ENCODE data around the gene MRGPRE.

Gene MRGPRE

GRCh38 chr11:3189886-3190583 lies 42.2 kb downstream of the MRGPRE start:
- TF ChIP-seq SIN3A (IDR thresholded peaks at IDR 0.05; ENCODE audit: borderline replicate concordance, insufficient read depth, low read length) (no peak), FOXP2 (optimal IDR thresholded peaks at IDR 0.05; ENCODE audit: borderline replicate concordance, extremely low read depth, extremely low read length, insufficient read depth) (no peak), POLR2AphosphoS5 (IDR thresholded peaks at IDR 0.05; ENCODE audit: low read depth, low read length) (no peak), TAF1 (IDR thresholded peaks at IDR 0.05; ENCODE audit: borderline replicate concordance, insufficient read depth, low read length) (no peak)
- TF ChIP-seq, protein P1, sequence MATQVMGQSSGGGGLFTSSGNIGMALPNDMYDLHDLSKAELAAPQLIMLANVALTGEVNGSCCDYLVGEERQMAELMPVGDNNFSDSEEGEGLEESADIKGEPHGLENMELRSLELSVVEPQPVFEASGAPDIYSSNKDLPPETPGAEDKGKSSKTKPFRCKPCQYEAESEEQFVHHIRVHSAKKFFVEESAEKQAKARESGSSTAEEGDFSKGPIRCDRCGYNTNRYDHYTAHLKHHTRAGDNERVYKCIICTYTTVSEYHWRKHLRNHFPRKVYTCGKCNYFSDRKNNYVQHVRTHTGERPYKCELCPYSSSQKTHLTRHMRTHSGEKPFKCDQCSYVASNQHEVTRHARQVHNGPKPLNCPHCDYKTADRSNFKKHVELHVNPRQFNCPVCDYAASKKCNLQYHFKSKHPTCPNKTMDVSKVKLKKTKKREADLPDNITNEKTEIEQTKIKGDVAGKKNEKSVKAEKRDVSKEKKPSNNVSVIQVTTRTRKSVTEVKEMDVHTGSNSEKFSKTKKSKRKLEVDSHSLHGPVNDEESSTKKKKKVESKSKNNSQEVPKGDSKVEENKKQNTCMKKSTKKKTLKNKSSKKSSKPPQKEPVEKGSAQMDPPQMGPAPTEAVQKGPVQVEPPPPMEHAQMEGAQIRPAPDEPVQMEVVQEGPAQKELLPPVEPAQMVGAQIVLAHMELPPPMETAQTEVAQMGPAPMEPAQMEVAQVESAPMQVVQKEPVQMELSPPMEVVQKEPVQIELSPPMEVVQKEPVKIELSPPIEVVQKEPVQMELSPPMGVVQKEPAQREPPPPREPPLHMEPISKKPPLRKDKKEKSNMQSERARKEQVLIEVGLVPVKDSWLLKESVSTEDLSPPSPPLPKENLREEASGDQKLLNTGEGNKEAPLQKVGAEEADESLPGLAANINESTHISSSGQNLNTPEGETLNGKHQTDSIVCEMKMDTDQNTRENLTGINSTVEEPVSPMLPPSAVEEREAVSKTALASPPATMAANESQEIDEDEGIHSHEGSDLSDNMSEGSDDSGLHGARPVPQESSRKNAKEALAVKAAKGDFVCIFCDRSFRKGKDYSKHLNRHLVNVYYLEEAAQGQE (IDR thresholded peaks at IDR 0.05; ENCODE audit: insufficient read depth in 1 of 2, low read depth in 2 of 2, low read length in 2 of 2): no peak

- TF ChIP-seq, protein P1 (IDR thresholded peaks at IDR 0.05; ENCODE audit: insufficient read depth in 1 of 2, low read depth in 2 of 2, low read length in 2 of 2): no peak
- TF ChIP-seq FOXP2 (optimal IDR thresholded peaks at IDR 0.05; ENCODE audit: borderline replicate concordance, extremely low read depth, extremely low read length, insufficient read depth) (no peak), POLR2AphosphoS5 (IDR thresholded peaks at IDR 0.05; ENCODE audit: low read depth, low read length) (no peak), SIN3A (IDR thresholded peaks at IDR 0.05; ENCODE audit: borderline replicate concordance, insufficient read depth, low read length) (no peak), TAF1 (IDR thresholded peaks at IDR 0.05; ENCODE audit: borderline replicate concordance, insufficient read depth, low read length) (no peak)
Observed at GRCh38 chr11:3189196-3189843, 42.9 kb downstream of the MRGPRE start.

DNA sequence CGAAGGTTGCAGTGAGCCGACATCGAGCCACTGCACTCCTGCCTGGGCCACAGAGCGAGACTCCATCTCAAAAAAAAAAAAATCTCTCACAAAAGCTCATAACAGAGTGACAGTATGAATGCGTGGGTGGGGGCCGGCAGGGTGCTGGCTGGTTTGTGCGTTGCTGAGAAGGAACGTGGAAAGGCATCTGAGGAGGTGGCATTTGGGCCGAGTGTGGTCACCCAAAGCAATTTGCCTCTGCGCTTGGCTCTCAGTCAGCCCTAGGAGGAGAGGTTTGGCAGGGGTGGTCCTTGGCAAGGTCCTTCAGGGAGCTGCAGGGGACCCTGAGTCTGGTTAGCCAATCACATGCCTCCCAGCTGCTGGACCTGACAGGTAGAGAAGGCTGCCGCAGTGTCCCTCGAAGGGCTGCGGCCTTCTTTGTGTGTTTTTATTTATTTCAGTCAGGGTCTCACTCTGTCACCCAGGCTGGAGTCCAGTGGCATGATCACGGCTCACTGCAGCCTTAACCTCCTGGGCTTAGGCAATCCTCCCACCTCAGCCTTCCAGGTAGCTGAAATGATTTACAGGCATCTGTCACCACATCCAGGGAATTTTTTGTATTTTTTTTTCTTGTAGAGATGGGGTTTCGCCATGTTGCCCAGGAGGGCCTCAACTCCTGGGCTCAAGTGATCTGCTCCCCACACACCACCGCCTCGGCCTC lies 43.6 kb downstream of the MRGPRE start:
- TF ChIP-seq, protein P1 (IDR thresholded peaks at IDR 0.05; ENCODE audit: insufficient read depth in 1 of 2, low read depth in 2 of 2, low read length in 2 of 2): no peak
- TF ChIP-seq SIN3A (IDR thresholded peaks at IDR 0.05; ENCODE audit: borderline replicate concordance, insufficient read depth, low read length) (no peak), FOXP2 (optimal IDR thresholded peaks at IDR 0.05; ENCODE audit: borderline replicate concordance, extremely low read depth, extremely low read length, insufficient read depth) (no peak), POLR2AphosphoS5 (IDR thresholded peaks at IDR 0.05; ENCODE audit: low read depth, low read length) (no peak), TAF1 (IDR thresholded peaks at IDR 0.05; ENCODE audit: borderline replicate concordance, insufficient read depth, low read length) (no peak)

DNA sequence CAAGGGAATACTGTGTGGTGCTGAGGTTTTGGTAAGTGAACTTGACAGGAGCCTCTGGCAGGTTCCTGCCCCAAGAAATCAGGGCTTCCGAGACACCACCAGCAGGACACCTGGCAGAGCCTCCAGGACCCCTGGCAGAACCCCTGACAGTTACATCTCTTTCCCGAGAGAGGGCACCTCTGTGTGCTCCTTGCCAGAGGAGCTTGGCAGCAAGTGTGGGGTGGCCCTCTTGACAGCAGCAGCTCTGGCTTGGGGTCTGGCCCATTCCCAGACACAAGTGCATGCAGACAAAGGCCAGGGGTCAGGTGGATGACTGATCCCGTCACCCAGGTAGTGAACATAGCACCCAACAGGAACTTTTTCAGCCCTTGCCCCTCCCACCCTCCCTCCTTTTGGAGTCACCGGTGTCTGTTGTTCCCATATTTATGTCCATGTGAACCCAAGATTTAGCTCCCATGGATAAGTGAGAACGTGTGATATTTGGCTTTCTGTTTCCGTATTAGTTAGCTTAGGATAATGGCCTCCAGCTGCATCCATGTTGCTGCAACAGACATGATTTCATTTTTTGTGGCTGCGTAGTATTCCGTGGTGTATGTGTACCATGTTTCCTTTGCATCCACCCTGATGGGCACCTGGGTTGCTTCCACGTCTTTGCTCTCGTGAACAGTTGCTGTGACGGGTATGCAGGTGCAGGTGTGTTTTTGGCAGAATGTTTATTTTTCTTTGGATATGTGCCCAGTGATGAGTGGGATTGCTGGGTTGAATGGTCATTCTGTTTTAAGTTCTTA lies 45.9 kb downstream of the MRGPRE start:
- no peak for TF ChIP-seq POLR2AphosphoS5 (IDR thresholded peaks at IDR 0.05; ENCODE audit: low read depth, low read length)
- TF ChIP-seq, protein P1 (IDR thresholded peaks at IDR 0.05; ENCODE audit: insufficient read depth in 1 of 2, low read depth in 2 of 2, low read length in 2 of 2): no peak
- TF ChIP-seq SIN3A (IDR thresholded peaks at IDR 0.05; ENCODE audit: borderline replicate concordance, insufficient read depth, low read length): no peak
- no peak for TF ChIP-seq FOXP2 (optimal IDR thresholded peaks at IDR 0.05; ENCODE audit: borderline replicate concordance, extremely low read depth, extremely low read length, insufficient read depth)
- no peak for TF ChIP-seq TAF1 (IDR thresholded peaks at IDR 0.05; ENCODE audit: borderline replicate concordance, insufficient read depth, low read length)

Measured in PFSK-1 (cell line).